Measurements from ENCODE around the gene DDX42. TPM values are rescaled to one million over a fixed set of nuclear protein-coding genes. Genes with fewer than 3 reads are reported as not detected.

Gene DDX42
- total and polyA plus RNA-seq, 2 of the 13 experiments (the other 11 are each of a cell fraction or from before 2014, with no cell fraction given): 87.2 to 92.9 TPM

- TF ChIP-seq GLI4 (CRISPR knock-in tag; IDR thresholded peaks at IDR 0.05; ENCODE audit: borderline replicate concordance) (peak; percentile 92), ZNF124 (CRISPR knock-in tag; IDR thresholded peaks at IDR 0.05) (0 out of 2 replicates have a peak, but pooled peaks have one; percentile 5), REL (CRISPR knock-in tag; conservative IDR thresholded peaks at IDR 0.05) (peak; percentile 67; the same call in 1 of the 2 replicates), FLYWCH1 (CRISPR knock-in tag; IDR thresholded peaks at IDR 0.05) (peak; percentile 70; the same call in 1 of the 2 replicates), MEIS2 (CRISPR knock-in tag; IDR thresholded peaks at IDR 0.05) (peak; percentile 38; the same call in 1 of the 2 replicates), KDM5B (CRISPR knock-in tag; IDR thresholded peaks at IDR 0.05; ENCODE audit: borderline replicate concordance) (peak; percentile 95), SMARCC2 (IDR thresholded peaks at IDR 0.05) (no peak), TOPORS (CRISPR knock-in tag; IDR thresholded peaks at IDR 0.05) (0 out of 2 replicates have a peak, but pooled peaks have one; percentile 31), KAT7 (CRISPR knock-in tag; IDR thresholded peaks at IDR 0.05; ENCODE audit: borderline replicate concordance) (peak; percentile 91; the same call in 1 of the 2 replicates), IKZF4 (CRISPR knock-in tag; IDR thresholded peaks at IDR 0.05; ENCODE audit: borderline replicate concordance, low read depth, not compliant biosample characterization) (peak; percentile 66), SMAD3 (CRISPR knock-in tag; IDR thresholded peaks at IDR 0.05) (peak; percentile 49; the same call in 1 of the 2 replicates), RARA (CRISPR knock-in tag; IDR thresholded peaks at IDR 0.05) (no peak; the same call in none of the 2 replicates), TFAP4 (IDR thresholded peaks at IDR 0.05; ENCODE audit: borderline replicate concordance, low read depth) (peak; percentile 62; the same call in 1 of the 2 replicates), ZNF280B (CRISPR knock-in tag; IDR thresholded peaks at IDR 0.05; ENCODE audit: borderline replicate concordance) (peak; percentile 91), ZBTB39 (CRISPR knock-in tag; IDR thresholded peaks at IDR 0.05) (no peak; the same call in 1 of the 2 replicates), MXI1 (IDR thresholded peaks at IDR 0.05; ENCODE audit: borderline replicate concordance, low read depth, low read length) (peak; percentile 95), HOXA5 (CRISPR knock-in tag; IDR thresholded peaks at IDR 0.05) (peak; percentile 58; the same call in 1 of the 2 replicates), LCORL (IDR thresholded peaks at IDR 0.05) (no peak), LCORL (CRISPR knock-in tag; IDR thresholded peaks at IDR 0.05) (peak; percentile 80), ZNF605 (CRISPR knock-in tag; IDR thresholded peaks at IDR 0.05) (peak; percentile 76), ZNF552 (CRISPR knock-in tag; IDR thresholded peaks at IDR 0.05; ENCODE audit: borderline replicate concordance) (peak; percentile 38; the same call in 1 of the 2 replicates), ZNF256 (CRISPR knock-in tag; conservative IDR thresholded peaks at IDR 0.05) (peak; percentile 65; the same call in 1 of the 2 replicates), MIXL1 (CRISPR knock-in tag; IDR thresholded peaks at IDR 0.05) (no peak), NRL (CRISPR knock-in tag; IDR thresholded peaks at IDR 0.05; ENCODE audit: borderline replicate concordance) (peak; percentile 85; the same call in 1 of the 2 replicates)
- TF ChIP-seq, protein P1, sequence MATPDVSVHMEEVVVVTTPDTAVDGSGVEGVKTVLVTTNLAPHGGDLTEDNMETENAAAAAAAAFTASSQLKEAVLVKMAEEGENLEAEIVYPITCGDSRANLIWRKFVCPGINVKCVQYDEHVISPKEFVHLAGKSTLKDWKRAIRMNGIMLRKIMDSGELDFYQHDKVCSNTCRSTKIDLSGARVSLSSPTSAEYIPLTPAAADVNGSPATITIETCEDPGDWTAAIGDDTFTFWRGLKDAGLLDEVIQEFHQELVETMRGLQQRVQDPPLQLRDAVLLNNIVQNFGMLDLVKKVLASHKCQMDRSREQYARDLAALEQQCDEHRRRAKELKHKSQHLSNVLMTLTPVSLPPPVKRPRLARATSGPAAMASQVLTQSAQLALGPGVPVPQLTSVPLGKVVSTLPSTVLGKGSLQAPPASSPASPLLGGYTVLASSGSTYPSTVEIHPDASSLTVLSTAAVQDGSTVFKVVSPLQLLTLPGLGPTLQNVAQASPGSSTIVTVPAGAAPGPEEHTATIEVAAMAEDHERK (CRISPR knock-in tag; IDR thresholded peaks at IDR 0.05; ENCODE audit: low read depth): peak; percentile 69
Measured at GRCh38 chr17:63741408-63742173, 32.4 kb upstream of the DDX42 start, which contains the start of gene STRADA (continued).
